ENCODE data around the gene PAGE2B. TPM values are rescaled to one million over a fixed set of nuclear protein-coding genes. Genes with fewer than 3 reads are reported as not detected.

The PAGE2B gene
- total and polyA plus RNA-seq, 8 donors: 3.7 TPM; not detected in 7

DNA sequence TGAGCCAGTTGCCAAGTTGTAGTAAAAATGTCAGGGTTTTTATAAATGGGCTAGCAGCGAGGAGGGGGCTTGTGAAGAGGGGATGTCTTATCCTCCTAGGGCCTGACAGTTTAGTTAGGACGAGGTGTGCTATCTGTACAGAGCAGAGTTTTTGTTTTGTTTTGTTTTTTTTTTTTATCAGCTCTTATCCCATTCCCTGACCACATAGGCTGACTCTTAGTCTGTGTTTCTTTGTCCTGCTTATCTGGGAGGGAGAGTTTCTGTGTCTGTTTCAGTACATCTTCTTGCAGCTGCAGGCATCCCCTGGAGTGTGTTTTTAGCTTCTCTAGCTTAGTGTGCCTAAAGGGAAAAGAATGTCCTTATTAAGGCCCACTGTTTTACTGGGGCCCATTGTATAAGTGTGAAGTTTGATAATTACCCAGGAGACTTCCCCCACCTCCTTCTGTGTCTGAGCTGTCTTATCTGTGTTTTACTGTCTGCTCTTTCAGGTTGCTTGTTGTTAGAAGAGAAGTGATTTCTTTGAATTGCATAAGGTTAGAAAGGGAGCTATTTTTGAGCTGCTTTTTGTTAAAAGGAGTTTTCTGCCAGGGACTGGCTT lies 46.0 kb downstream of the PAGE2B start:
- intact Hi-C loops (cut with DNase I; ENCODE audit: low total_unique reads): no loop called here
- Histone ChIP-seq H3K4me3 (no peak overlapping the region), H3K9me3 (no peaks in the 10 kb centered on the region), H3K27me3 (peaks cover 0 to 8% (median 0%) of the 10 kb centered on the region in 3 donors), H3K36me3 (no peaks in the 10 kb centered on the region), H3K27ac (no peak overlapping the region), H3K4me1 (no peaks in the 10 kb centered on the region)
- TF ChIP-seq POLR2AphosphoS5 (IDR thresholded peaks at IDR 0.05) (no peak), POLR2A (IDR thresholded peaks at IDR 0.05) (no peak), EP300 (IDR thresholded peaks at IDR 0.05) (no peak)
- TF ChIP-seq, protein P1, sequence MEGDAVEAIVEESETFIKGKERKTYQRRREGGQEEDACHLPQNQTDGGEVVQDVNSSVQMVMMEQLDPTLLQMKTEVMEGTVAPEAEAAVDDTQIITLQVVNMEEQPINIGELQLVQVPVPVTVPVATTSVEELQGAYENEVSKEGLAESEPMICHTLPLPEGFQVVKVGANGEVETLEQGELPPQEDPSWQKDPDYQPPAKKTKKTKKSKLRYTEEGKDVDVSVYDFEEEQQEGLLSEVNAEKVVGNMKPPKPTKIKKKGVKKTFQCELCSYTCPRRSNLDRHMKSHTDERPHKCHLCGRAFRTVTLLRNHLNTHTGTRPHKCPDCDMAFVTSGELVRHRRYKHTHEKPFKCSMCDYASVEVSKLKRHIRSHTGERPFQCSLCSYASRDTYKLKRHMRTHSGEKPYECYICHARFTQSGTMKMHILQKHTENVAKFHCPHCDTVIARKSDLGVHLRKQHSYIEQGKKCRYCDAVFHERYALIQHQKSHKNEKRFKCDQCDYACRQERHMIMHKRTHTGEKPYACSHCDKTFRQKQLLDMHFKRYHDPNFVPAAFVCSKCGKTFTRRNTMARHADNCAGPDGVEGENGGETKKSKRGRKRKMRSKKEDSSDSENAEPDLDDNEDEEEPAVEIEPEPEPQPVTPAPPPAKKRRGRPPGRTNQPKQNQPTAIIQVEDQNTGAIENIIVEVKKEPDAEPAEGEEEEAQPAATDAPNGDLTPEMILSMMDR (IDR thresholded peaks at IDR 0.05): no peak
- DNase-seq: no peak
- WGBS, 5 donors: 41 to 60% (median 45%) methylated on average over 2 of the region's 2 CpGs

DNA sequence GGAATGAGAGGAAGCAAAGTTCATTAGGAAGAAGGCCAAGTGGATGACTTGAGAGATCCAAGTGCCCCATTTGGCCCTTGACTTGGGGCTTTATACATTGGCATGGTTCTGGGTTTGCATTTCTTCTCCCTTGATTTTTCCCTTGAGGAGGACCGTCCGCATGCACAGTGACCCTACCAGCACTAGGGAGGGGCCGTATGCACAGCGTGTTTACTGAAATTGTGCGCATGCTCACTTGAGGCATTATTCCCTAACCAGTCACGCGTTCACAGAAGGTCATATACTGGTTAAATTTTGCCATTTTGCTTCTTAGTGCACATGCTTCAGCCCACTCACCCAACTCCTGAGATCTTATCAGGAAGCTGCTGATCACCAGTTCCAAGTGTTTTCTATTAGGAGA lies 49.1 kb downstream of the PAGE2B start:
- H3K27me3 ChIP-seq: peaks cover 0 to 8% (median 0%) of the 10 kb centered on the region in 3 donors
- TF ChIP-seq, protein P1 (IDR thresholded peaks at IDR 0.05): no peak
- no peak for TF ChIP-seq POLR2AphosphoS5 (IDR thresholded peaks at IDR 0.05)
- no peak for TF ChIP-seq POLR2A (IDR thresholded peaks at IDR 0.05)
- no peak for TF ChIP-seq EP300 (IDR thresholded peaks at IDR 0.05)
- no peak for DNase-seq
- H3K9me3 ChIP-seq: no peaks in the 10 kb centered on the region
- WGBS, 5 donors: 75 to 93% (median 90%) methylated on average over 7 of the region's 7 CpGs
- H3K27ac ChIP-seq: no peak overlapping the region
- H3K36me3 ChIP-seq: no peaks in the 10 kb centered on the region
- intact Hi-C loops (cut with DNase I; ENCODE audit: low total_unique reads): no loop called here
- H3K4me3 ChIP-seq: no peak overlapping the region
- no peaks in the 10 kb centered on the region for H3K4me1 ChIP-seq

DNA sequence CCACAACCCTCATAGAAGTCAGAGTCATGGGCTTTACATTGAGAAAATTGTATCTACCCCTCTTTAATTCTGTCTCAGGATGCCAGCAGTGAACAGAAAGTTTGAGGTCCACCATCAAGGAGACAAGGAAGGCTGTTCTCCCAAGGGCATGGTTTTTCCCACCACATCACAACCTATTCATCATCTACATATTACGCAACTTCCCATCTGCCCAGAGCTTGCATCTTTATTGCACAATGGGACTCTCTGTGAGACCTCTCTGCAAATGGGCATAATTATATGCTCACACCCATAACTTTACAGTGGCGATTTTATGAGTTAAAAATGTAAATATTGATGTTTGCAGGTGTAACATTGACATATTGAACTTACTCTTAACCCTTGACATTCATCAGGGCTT lies 52.9 kb downstream of the PAGE2B start:
- DNase-seq: no peak
- H3K36me3 ChIP-seq: no peaks in the 10 kb centered on the region

More for the DNA sequence above, 52.9 kb downstream of the PAGE2B start:
- Histone ChIP-seq H3K4me1 (no peaks in the 10 kb centered on the region), H3K27me3 (peaks cover 0 to 8% (median 0%) of the 10 kb centered on the region in 3 donors), H3K4me3 (no peak overlapping the region), H3K27ac (no peak overlapping the region), H3K9me3 (no peaks in the 10 kb centered on the region)
- TF ChIP-seq POLR2AphosphoS5 (IDR thresholded peaks at IDR 0.05): no peak
- TF ChIP-seq, protein P1 (IDR thresholded peaks at IDR 0.05): no peak
- no peak for TF ChIP-seq EP300 (IDR thresholded peaks at IDR 0.05)
- no peak for TF ChIP-seq POLR2A (IDR thresholded peaks at IDR 0.05)
- 48 to 63% (median 52%) methylated on average over 2 of the region's 2 CpGs for WGBS, 5 donors
- intact Hi-C loops (cut with DNase I; ENCODE audit: low total_unique reads): no loop called here

Other genes starting within 250 kb of the PAGE2B start
- 10 to 100 TPM in 3 of 5 donors, 1 to 10 TPM in 1, under 1 TPM in 1; 0.45 to 25.3 (median 12.5) TPM for gene TRO, start 154.2 kb upstream of the PAGE2B start, total RNA-seq
- gene TRO, start 154.2 kb upstream of the PAGE2B start, polyA plus RNA-seq: 1 to 10 TPM; 2.2 to 5.0 (median 3.2) TPM
- 1 to 10 TPM in 1 of 5 donors, under 1 TPM in 1, not detected in 3; 0.87 to 2.0 TPM for gene PFKFB1, start 80.8 kb upstream of the PAGE2B start, total RNA-seq
- under 1 TPM in 2 of 3 donors, not detected in 1; 0.25 to 0.28 TPM for gene PFKFB1, start 80.8 kb upstream of the PAGE2B start, polyA plus RNA-seq
- 1 to 10 TPM in 4 of 5 donors, under 1 TPM in 1; 0.29 to 8.5 (median 7.5) TPM for gene APEX2, start 74.7 kb upstream of the PAGE2B start, total RNA-seq
- gene APEX2, start 74.7 kb upstream of the PAGE2B start, polyA plus RNA-seq: 10 to 100 TPM in 1 of 3 donors, 1 to 10 TPM in 2; 8.3 to 11.2 (median 8.4) TPM
- gene ALAS2, start 44.1 kb upstream of the PAGE2B start, total RNA-seq: 10 to 100 TPM in 1 of 5 donors, not detected in 4; 18.4 TPM
- gene ALAS2, start 44.1 kb upstream of the PAGE2B start, polyA plus RNA-seq: not detected
- gene PAGE2, start 14.0 kb downstream of the PAGE2B start, total RNA-seq: not detected
- gene PAGE2, start 14.0 kb downstream of the PAGE2B start, polyA plus RNA-seq: not detected
- not detected for gene PAGE5, start 145.3 kb downstream of the PAGE2B start, total RNA-seq
- gene PAGE5, start 145.3 kb downstream of the PAGE2B start, polyA plus RNA-seq: not detected
- not detected for gene PAGE3, start 189.9 kb downstream of the PAGE2B start, total RNA-seq
- gene PAGE3, start 189.9 kb downstream of the PAGE2B start, polyA plus RNA-seq: not detected